ENCODE results near the gene MAP3K14. TPM values are rescaled to one million over a fixed set of nuclear protein-coding genes. Genes with fewer than 3 reads are reported as not detected.
"Not testable (repeated sequence)": the region's sequence is repeated elsewhere in the genome, so short reads cannot be mapped to it uniquely, and the experiment has no call there.

The MAP3K14 gene
- total RNA-seq, 1 experiment from 2014 or later, result 10.1 TPM

DNA sequence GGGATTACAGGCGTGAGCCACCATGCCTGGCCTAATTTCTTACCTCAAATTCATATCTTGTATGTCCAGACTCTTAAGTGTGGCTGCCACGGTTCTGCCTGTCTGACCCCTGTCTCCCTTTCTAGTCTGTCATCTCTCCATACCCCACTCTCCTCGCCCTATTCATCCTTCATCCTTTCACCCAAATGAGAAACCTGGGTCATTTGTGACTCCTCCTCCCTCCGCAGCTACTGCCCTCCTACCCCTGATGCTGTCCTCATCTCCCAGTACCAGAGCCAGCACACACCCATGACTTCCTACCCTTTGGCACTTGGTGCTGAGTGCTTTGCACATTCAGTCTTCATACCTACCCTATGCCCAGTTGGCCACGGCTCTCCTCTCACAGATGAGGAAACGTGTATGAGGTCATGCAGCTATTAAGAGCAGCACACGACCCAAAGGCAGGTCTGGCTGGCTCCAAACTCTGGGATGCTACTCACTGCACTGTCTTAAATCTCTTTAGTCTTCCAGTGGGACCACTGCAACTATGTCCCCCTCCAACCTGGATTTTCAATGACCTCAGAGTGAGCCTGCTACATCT, 56.5 kb downstream of the MAP3K14 start:
- DNase-seq (ENCODE audit: low read depth), result peak; percentile 35

DNA sequence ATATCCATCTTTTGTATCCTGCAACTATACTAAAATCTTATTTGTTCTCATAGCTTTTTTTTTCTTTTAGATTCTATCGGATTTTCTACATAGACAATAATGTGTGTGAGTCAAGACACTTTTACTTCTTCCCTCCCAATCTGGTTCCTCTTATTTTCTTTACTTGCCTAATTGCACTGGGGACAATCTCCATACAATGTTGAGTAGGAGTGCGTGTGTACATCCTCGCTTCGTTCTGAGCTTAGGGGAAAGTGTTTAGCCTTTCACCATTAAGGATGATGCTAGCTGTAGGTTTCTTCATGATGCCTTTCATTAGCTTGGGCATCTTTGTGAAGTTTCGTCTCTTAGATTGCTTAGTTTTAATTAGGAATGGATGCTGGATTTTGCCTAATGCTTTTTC, 57.8 kb downstream of the MAP3K14 start:
- no peak for DNase-seq (ENCODE audit: low read depth)

DNA sequence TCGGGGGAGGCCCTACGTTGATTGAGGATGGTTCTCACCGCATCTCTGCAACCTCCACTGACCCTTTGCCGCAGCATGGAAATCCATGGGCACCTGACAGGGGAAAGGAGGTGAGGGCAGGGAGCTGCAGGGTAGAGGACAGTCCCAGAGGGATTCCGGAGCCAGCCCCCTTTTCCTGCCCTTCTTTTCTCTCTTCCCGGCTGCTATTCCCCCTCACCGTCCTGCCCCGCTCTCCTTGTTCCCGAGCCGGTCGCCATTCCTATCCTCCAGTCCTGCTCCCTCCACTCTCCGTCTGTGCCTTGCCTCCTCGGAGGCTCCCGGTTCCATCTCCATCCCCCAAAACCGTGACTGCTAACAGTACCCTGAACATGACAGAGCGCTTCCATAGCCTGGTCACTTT, 59.7 kb downstream of the MAP3K14 start:
- DNase-seq (ENCODE audit: low read depth), result no peak

DNA sequence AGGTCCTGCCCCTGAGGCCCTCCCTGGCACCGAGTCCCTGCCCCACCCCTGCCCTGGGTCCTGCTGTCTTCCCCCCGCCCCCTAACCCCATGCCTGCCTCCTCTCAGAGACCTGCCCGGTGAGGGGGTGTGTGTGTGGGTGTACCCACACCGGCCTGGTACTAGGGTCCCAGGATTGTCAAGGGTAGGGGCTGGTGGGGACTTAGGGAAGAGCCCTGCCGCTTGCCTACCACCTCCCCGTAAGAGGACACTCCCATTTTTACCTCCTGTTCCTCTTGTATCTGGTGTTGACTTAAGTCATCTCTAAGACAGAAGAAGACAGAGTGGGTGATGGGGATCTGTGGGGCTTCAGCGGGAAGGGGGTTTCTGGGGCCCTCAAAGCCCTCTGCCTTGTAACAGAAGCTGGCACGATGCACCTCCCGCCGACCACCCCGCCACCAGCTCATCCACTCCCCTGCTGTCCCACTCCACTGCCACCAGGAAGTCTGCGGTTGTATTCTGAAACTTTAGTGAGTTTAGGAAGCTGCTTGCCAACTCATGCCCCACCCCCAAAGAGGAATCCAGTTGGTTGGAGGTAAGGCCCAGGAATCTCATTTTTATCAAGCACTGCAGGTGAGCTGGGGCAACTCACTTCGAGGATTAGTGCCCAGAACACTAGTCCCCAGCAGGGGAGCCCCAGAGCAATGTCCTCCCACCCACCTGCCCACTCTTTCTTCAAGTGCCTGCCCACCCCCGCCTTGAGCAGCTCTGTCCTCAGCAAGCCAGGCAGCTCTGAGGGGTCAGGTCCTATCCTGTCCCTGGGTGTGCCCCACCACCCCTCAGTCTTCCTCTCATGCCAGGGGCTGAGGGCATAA, 60.5 kb downstream of the MAP3K14 start:
- no peak for DNase-seq (ENCODE audit: low read depth)

DNA sequence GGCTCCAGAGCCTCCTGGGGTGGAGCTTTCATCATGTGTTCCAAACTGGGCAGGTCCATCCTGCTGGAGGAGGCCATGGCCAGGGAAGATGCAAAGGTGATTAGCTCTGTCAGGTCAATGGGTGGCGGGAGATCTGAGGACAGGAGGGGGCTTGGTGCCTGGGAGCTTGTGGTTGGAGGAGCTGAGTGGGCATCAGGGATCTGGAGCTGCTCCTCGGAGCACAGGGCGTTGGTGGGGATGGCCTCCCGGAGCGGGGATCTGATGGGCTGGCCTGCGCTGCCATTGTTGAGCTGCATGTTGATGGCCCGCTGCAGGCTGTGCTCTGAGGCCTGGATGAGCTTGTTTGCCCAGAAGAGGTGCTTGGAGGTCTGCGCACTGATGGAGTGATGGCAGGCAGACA, 61.5 kb downstream of the MAP3K14 start:
- DNase-seq (ENCODE audit: low read depth), result no peak

DNA sequence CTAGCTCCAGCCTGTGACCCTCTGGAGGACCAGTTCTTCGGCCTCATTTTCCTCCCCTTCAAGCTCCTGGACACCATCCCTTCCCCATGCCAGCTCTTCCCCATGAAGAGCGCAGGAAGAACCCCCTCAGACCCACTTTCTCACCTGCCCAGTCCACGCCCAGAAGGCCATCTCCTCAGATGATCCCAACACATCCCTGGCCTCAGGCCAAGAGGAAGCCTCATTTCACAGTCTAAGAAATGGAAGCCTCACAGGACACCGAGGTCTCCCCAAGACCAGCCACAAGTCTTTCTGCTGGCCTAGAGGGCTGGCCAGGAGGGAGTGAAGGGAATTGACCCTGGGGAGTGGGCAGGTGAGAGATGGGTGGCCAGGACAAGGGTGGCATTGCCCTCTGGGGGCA, 62.9 kb downstream of the MAP3K14 start:
- DNase-seq (ENCODE audit: low read depth), result no peak

DNA sequence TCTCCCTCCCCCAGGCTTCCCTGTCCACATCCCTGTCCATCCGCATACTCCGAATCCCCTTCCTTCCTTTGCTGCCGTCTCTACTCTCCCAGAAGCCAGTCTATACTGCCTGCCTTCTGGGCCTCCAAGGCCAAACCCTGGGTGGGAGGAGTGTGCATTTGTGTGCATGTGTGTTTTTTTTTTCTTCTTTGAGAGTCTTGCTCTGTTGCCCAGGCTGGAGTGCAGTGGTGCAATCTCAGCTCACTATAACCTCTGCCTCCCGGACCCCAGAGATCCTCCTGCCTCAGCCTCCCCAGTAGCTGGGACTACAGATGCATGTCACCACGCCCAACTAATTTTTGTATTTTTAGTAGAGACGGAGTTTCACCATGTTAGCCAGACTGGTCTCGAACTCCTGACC, 63.6 kb downstream of the MAP3K14 start:
- not testable (repeated sequence) for DNase-seq (ENCODE audit: low read depth)

DNA sequence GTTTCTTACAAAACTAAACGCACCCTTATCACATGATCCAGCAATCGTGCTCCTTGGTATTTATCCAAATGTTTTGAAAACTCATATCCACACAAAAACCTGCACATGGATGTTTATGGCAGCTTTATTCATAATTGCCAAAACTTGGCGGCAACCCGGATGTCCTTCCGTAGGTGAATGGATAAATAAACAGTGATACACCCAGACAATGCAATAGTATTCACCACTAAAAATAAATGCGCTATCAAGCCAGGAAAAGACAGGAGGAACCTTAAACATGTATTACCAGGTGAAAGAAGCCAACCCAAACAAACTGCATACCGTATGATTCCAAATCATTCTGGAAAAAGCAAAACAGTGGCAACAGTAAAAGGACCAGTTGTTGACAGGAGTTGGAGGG, 64.9 kb downstream of the MAP3K14 start:
- DNase-seq (ENCODE audit: low read depth), result no peak

DNA sequence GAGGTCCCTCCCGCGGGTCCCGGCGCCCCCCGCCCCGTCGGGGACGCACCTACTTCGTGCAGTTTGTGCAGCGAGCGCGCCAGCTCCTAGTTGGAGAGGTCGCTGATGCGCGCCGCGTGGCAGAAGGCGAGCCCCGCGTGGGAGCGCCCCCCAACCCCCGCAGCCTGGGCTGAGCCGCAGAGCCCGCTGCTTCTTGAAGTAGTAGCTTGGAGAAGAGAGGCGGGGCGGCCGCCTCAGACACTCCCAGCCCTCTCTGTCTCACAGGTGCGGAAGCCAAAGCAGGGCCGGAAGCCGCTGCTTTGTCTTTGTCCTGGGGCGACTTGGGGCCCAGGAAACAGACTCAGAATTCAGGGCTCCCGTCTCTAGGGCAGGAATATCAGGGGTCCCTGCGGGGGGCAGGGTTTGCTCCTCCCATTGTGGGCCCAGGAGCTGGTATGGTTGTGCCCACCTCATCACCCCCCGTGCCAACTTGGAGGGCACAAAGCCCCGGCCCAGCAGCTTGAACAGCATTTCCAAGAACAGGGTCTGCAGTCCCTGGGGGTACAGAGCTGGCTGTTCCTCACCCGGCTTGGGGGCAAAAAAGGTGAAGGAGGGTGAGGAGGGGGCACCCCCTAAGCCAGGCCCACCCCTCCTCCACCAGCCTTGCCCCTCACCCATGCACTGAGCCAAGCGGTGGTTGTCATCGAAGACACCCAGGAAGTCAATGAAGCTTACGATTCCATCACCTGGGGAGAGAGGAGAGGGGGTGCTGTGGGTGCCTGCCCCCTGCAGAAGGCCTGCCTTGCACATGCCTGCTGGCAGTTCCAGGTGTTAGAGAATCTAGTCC, 68.5 kb downstream of the MAP3K14 start:
- DNase-seq (ENCODE audit: low read depth), result peak; percentile 50

DNA sequence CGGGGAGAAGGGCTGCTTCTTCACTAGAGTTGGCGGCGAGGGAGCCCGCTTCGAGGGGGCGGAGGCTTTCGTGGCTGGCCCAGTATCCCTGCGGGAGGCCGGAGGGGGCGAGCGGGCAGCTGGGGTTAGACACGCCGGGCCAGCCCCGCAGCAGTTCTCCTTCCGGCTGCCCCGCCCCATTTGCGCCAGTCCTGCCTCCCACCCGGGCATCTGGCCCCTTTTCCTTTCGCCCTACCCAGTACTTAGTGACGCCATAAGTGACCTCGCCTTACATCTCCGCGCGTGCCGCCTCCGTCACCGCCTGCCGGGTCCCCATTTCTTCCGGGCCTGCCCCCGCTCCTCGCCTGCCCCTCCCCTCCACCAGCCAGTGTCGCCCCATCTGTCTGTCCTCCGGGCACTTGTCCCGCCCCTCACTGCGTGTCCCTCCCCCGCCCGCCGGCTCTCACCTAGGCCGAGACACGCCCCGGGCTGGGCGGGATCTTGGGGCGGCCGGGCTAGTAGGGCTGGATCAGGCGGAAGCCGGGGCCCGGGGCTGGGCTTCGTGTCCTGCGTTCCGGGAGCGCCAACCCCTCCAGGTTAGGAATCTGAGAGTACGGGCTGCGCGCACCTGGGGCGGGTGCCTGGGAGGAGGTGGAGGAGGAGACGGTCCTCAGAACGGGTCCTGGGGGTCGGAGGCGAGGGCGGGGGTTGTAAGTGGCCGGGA, 69.2 kb downstream of the MAP3K14 start:
- peak; percentile 93 for DNase-seq (ENCODE audit: low read depth)

DNA sequence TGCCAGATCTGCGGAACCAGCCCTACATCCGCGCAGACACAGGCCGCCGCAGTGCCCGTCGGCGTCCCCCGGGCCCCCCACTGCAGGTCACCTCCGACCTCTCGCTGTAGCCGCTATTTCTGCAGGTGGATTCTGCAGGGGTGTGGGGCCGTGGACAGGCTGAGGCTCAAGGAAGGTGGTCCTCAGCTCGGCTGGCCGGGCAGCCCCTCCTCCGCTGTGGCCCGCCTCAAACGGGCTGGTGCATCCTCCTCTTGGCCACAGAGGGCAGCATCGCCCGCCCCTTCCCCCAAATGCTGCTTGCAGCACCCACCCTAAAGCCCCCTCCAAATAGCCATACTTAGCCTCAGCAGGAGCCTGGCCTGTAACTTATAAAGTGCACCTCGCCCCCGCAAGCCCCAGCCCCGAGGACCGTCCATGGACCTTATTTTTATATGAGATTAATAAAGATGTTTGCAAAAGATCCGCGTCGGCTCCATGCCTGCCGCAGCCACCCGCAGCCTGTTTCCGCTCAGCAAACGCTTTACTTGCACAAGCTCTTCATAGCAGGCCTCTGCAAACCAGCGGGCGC, 69.9 kb downstream of the MAP3K14 start:
- DNase-seq (ENCODE audit: low read depth), result no peak

DNA sequence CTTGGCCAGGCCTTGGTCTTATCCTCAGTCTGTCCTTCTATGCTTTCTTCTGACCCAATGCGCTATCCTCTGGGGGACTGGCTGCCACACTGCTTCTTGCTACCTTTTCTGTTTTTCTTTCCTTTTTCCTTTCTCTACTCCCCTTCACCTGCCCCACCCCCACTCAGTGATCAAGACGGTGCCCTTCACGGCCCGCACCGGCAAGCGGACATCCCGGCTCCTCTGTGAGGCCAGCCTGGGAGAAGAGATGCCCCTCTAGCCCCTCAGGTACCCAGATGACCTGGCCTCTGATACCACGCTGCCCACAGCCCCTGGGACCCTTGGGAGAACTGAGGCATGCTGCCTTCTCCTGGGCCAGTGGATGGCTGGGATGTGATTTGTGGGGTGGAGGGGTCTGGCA, 70.5 kb downstream of the MAP3K14 start:
- DNase-seq (ENCODE audit: low read depth), result no peak

DNA sequence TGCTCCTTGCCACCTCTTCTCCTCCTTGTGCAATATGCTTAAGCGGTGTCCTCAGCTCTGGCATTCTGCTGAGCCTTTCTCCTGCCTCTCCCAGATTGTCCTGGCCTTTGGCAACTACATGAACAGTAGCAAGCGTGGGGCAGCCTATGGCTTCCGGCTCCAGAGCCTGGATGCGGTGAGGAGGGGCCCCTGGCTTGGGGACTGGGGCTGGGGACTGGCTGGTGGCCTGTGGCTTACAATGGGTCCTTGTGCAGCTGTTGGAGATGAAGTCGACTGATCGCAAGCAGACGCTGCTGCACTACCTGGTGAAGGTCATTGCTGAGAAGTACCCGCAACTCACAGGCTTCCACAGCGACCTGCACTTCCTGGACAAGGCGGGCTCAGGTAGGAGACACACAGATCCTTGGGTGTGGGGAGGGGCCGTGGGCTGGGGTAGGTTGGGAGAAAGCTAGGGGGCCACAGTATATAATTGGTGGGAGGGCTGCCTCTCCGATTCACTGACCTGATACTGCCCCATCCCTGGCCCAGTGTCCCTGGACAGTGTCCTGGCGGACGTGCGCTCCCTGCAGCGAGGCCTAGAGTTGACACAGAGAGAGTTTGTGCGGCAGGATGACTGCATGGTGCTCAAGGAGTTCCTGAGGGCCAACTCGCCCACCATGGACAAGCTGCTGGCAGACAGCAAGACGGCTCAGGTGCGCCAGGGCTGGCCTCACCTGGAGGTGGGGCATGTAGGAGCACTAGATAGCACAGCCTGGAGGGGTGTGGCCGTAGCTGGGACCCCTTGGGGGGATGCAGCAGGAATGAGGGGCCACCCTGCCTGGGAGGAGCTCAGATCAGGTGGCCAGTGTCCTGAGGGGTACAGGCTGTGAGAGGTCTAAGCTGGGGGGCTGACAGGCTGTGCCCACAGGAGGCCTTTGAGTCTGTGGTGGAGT, 71.8 kb downstream of the MAP3K14 start:
- no peak for DNase-seq (ENCODE audit: low read depth)

DNA sequence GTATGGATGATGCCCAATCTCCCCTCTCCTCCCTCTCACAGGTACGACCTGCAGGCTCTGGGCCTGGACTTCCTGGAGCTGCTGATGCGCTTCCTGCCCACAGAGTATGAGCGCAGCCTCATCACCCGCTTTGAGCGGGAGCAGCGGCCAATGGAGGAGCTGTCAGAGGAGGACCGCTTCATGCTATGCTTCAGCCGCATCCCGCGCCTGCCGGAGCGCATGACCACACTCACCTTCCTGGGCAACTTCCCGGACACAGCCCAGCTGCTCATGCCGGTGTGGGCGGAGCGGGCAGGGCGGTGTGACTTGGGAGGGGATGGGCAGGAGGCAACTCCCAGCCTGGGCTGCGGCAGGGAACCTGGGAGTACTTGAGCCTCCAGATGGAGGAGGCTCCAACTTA, 73.1 kb downstream of the MAP3K14 start:
- no peak for DNase-seq (ENCODE audit: low read depth)

DNA sequence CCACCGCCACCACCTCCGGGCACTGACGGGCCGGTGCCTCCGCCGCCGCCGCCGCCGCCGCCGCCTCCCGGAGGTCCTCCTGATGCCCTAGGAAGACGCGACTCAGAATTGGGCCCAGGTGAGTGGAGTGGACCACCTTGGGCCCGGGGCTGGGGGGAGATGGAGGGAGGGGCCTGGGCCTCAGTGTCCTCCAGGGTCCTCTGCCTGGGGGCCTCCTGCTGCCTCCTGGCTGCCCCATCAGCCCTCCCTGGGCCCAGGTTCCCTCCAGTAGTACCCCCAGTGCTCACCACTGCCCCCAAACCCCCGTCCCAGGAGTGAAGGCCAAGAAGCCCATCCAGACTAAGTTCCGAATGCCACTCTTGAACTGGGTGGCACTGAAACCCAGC, 74.8 kb downstream of the MAP3K14 start:
- DNase-seq (ENCODE audit: low read depth), result no peak

DNA sequence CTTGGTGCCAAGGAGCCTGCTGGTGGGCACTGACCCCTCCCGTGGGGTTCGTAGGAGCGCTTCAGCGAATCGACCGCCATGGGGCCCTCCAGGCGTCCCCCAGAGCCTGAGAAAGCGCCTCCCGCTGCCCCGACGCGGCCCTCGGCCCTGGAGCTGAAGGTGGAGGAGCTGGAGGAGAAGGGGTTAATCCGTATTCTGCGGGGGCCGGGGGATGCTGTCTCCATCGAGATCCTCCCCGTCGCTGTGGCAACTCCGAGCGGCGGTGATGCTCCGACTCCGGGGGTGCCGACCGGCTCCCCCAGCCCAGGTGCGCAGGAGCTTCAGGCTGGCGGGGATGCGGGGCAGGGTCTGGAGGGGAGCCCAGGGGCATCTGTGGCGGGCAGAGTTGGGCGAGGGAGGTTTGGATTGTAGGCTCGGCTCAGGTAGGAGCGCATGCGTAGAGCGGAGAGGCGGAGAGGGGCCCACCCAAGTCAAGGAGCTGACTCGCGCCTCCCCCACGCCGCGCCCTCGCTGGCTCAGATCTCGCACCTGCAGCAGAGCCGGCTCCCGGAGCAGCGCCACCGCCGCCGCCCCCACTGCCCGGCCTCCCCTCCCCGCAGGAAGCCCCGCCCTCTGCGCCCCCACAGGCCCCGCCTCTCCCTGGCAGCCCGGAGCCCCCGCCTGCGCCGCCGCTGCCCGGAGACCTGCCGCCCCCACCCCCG, 75.3 kb downstream of the MAP3K14 start:
- DNase-seq (ENCODE audit: low read depth), result no peak

DNA sequence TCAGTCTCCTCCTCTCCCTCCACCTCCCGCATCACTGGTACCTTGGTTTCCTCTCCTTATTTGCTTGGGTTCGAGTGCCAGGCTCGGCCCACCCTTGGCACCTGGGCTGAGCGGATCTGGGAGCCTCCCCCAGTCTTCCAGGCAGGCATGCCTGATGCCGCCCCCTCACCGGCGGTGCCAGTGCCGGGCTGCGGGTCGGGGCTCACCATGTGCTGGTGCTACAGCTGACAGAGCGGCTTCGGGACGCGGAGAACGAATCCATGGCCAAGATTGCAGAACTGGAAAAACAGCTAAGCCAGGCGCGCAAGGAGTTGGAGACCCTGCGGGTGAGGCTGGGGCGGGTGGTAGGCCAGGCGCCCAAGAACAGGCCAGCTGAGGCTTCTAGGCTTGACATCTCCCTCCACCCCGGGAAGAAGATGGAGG, 75.9 kb downstream of the MAP3K14 start:
- no peak for DNase-seq (ENCODE audit: low read depth)

DNA sequence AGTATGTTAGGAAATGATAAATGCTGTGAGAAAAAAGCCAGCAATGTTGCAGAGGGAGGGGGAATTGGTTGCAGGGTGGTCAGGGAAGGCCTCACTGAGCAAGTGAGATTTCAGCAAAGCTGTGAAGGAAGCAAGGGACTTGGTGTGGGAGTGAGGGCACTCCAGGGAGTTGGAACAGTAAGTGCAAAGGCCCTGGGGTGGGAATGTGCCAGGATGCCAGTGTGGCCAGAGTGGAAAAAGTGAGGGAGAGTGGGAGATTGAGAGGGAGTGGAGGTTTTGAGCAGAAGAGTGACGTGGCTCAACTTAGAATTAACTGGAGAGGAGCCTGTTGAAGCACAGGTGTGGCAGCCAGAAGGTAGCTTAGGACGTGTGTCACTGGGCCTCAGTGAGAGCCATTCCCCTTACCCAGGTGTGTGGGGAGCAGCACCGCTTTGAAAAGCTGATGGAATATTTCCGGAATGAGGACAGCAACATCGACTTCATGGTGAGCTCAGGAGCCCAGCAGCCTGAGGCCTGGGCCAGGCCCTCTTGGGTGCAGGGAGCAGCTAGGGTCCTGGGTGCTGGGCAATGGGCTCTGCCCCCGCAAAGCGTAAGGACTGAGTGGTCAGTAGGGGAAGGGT, 78.6 kb downstream of the MAP3K14 start:
- DNase-seq (ENCODE audit: low read depth), result no peak

DNA sequence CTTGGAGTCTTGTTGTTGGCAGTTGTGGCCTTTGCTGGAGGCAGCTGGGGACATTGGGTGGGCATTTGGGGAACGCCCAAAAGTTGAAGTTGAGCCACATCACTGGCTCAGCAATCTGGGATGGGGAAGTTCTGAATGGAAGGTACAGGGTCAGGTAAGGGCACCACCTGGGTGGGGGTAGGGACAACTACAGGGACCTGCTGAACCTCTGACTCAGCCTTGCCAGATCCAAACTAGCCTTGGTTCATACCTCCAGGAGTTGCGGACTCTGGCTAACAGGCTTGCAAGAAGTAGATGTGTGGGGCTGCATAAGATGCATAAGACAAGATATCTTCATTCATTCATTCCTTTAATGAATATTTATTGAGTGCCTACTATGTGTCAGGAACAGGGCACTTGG, 79.1 kb downstream of the MAP3K14 start:
- DNase-seq (ENCODE audit: low read depth), result no peak

DNA sequence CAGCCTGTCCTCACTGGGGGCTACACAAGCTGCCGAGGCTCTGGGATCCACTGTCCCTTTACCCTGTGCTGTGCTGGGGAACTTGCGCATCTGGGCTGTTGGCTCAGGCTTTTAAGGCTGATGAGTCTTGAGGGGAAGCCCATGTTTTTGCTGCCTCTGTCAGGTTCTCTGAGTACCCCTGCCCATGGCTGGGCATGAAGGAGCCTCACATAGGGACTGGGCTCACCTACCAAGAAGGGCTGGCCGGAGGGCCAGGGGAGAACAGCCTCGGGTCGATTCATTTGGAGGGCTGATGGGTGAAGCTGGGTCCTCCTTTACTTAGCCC, 80.6 kb downstream of the MAP3K14 start:
- DNase-seq (ENCODE audit: low read depth), result no peak
